ENCODE results near the gene CBLB. TPM values are rescaled to one million over a fixed set of nuclear protein-coding genes. Genes with fewer than 3 reads are reported as not detected.

Gene CBLB
- total and polyA plus RNA-seq, 2 experiments from 2014 or later: 20.5 to 47.7 TPM

- TF ChIP-seq ZNF462 (CRISPR knock-in tag; IDR thresholded peaks at IDR 0.05) (no peak), JUNB (IDR thresholded peaks at IDR 0.05; ENCODE audit: unreplicated experiment) (no peak), ZNF114 (CRISPR knock-in tag; IDR thresholded peaks at IDR 0.05) (no peak), EZH2phosphoT487 (IDR thresholded peaks at IDR 0.05; ENCODE audit: unreplicated experiment) (no peak), REST (IDR thresholded peaks at IDR 0.05; ENCODE audit: unreplicated experiment) (no peak), CREB1 (CRISPR knock-in tag; IDR thresholded peaks at IDR 0.05; ENCODE audit: low read depth) (no peak)
Measured at GRCh38 chr3:105822171-105823123, 46.4 kb downstream of the CBLB start (continued).

Measured in GM23338 (cell line).